ENCODE results near the gene MRC2.
A peak's percentile ranks its signal among the peaks of the same experiment; 100 is the strongest.

The MRC2 gene

GRCh38 chr17:62680541-62681052 is 53.1 kb downstream of the MRC2 start:
- no peak for TF ChIP-seq CTCF (IDR thresholded peaks at IDR 0.05)
- H3K27me3 Mint-ChIP-seq (ENCODE audit: low read depth, poor library complexity), result no peaks in the 10 kb centered on the region
- H3K27ac Mint-ChIP-seq, result no peak overlapping the region
- no peak overlapping the region for H3K4me3 Mint-ChIP-seq
- peaks cover 10% of the 10 kb centered on the region for H3K4me1 Mint-ChIP-seq
- peaks cover 56% of the 10 kb centered on the region for H3K36me3 Mint-ChIP-seq (ENCODE audit: low read depth)
- no peak for DNase-seq
- H3K9me3 Mint-ChIP-seq, result peaks cover 6% of the 10 kb centered on the region

- Mint-ChIP-seq H3K4me3 (no peak overlapping the region), H3K27me3 (ENCODE audit: low read depth, poor library complexity) (no peaks in the 10 kb centered on the region), H3K4me1 (peaks cover 8% of the 10 kb centered on the region), H3K27ac (peak overlapping the region; percentile 66), H3K36me3 (ENCODE audit: low read depth) (peaks cover 63% of the 10 kb centered on the region), H3K9me3 (peaks cover 10% of the 10 kb centered on the region)
- DNase-seq, result no peak
- no peak for TF ChIP-seq CTCF (IDR thresholded peaks at IDR 0.05)
Measured at GRCh38 chr17:62681061-62681938, 53.8 kb downstream of the MRC2 start.

DNA sequence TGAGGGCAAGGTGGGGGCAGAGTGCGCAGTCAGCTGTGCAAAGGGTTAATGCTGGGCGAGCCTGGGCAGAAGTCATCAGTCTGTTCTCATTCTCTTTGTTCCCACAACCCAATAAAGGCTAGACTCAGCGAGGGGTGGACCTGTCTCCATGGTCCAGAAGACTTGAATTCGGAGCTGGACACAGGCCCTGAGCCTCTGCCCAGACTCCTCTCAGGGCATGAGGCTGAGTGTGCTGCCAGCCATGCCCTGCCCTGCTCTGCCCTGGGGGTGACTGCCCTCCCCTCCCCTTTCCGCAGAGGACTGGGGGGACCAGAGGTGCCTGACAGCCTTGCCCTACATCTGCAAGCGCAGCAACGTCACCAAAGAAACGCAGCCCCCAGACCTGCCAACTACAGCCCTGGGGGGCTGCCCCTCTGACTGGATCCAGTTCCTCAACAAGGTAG is 54.5 kb downstream of the MRC2 start:
- Mint-ChIP-seq H3K4me1 (peaks cover 8% of the 10 kb centered on the region), H3K27ac (no peak overlapping the region), H3K36me3 (ENCODE audit: low read depth) (peaks cover 63% of the 10 kb centered on the region)

GRCh38 chr17:62684179-62684578 is 56.7 kb downstream of the MRC2 start:
- no peak for TF ChIP-seq CTCF (IDR thresholded peaks at IDR 0.05)
- Mint-ChIP-seq H3K27ac (no peak overlapping the region), H3K27me3 (ENCODE audit: low read depth, poor library complexity) (no peaks in the 10 kb centered on the region), H3K4me1 (peaks cover 3% of the 10 kb centered on the region), H3K9me3 (peaks cover 10% of the 10 kb centered on the region), H3K36me3 (ENCODE audit: low read depth) (peaks cover 65% of the 10 kb centered on the region), H3K4me3 (no peak overlapping the region)
- DNase-seq, result no peak

More for the DNA sequence above, 54.5 kb downstream of the MRC2 start:
- Mint-ChIP-seq H3K4me3 (no peak overlapping the region), H3K27me3 (ENCODE audit: low read depth, poor library complexity) (no peaks in the 10 kb centered on the region), H3K9me3 (peaks cover 10% of the 10 kb centered on the region)
- no peak for TF ChIP-seq CTCF (IDR thresholded peaks at IDR 0.05)
- no peak for DNase-seq

GRCh38 chr17:62687997-62688396 is 60.5 kb downstream of the MRC2 start:
- no peak overlapping the region for H3K4me3 Mint-ChIP-seq
- H3K9me3 Mint-ChIP-seq, result peaks cover 10% of the 10 kb centered on the region
- no peaks in the 10 kb centered on the region for H3K27me3 Mint-ChIP-seq (ENCODE audit: low read depth, poor library complexity)
- H3K36me3 Mint-ChIP-seq (ENCODE audit: low read depth), result peaks cover 46% of the 10 kb centered on the region
- no peak for DNase-seq
- no peak for TF ChIP-seq CTCF (IDR thresholded peaks at IDR 0.05)
- H3K4me1 Mint-ChIP-seq, result no peaks in the 10 kb centered on the region
- H3K27ac Mint-ChIP-seq, result no peak overlapping the region

All from nephron progenitor cell (in vitro differentiated cells).